Endothelial cell of umbilical vein (primary cell): Measurements from ENCODE around the gene TWIST2. TPM values are rescaled to one million over a fixed set of nuclear protein-coding genes. Genes with fewer than 3 reads are reported as not detected.

ENCODE experiments used
- BruUV-seq: library from RNA; stranded (reverse); fragments of 400-500 nt; replicated peaks from 2 replicates; lab custom pipeline; 2021; lab: Mats Ljungman, UMichigan
- CTCF ChIA-PET: fragments of 300-600, 350-600 bp; sonication (Branson Sonifier 250); formaldehyde crosslinking; loops from one replicate; lab custom pipeline; 2021; ENCODE audit warnings: antibody characterized with exemption, inconsistent platforms; lab: Charles Lee
- POLR2A ChIA-PET: fragments of 300-600, 350-600 bp; sonication (Branson Sonifier 250); formaldehyde crosslinking; loops from one replicate; lab custom pipeline; 2021; ENCODE audit warnings: antibody characterized with exemption, inconsistent platforms; lab: Charles Lee
- DNase-seq: peaks from one replicate; pipeline ENCODE4 v3.0.0-alpha.2; 2011; ENCODE audit warnings: low read depth, low spot score
- FAIRE-seq: peaks from 2 replicates; lab custom pipeline; 2011; peaks lifted over from hg19 to GRCh38; lab: Jason Lieb, UNC
- H2AFZ ChIP-seq: 2 replicates; pipeline ENCODE4 v1.6.0; 2012; ENCODE audit warnings: low read depth, low read length, control low read depth, inconsistent platforms
- H3K27ac ChIP-seq: 2 replicates; pipeline ENCODE4 v1.5.1; 2011; ENCODE audit warnings: low read depth, mild to moderate bottlenecking, control low read depth, low read length, moderate library complexity; ENCODE audit not compliant: insufficient read depth
- H3K27me3 ChIP-seq, 2 experiments: 2 replicates each; pipeline versions ENCODE4 v1.6.0 to v1.6.1; 2011; ENCODE audit warnings: low read length in 2 of 2, mixed read lengths in 1 of 2; ENCODE audit not compliant: control insufficient read depth in 2 of 2, insufficient read depth in 2 of 2
- H3K36me3 ChIP-seq, 2 experiments: 2 replicates in 1 of 2; 3 replicates in 1 of 2; pipeline ENCODE4 v1.5.1; 2011; ENCODE audit warnings: low read length in 2 of 2, mild to moderate bottlenecking in 1 of 2, moderate library complexity in 1 of 2; ENCODE audit not compliant: control insufficient read depth in 2 of 2, insufficient read depth in 2 of 2; ENCODE audit errors: extremely low read depth in 1 of 2
- H3K4me1 ChIP-seq: 3 replicates; pipeline ENCODE4 v1.5.1; 2011; ENCODE audit warnings: mild to moderate bottlenecking, low read length; ENCODE audit not compliant: control insufficient read depth, insufficient read depth; ENCODE audit errors: extremely low read depth
- H3K4me2 ChIP-seq: 2 replicates; pipeline ENCODE4 v1.6.1; 2011; ENCODE audit warnings: low read length, control low read depth, mixed read lengths; ENCODE audit not compliant: insufficient read depth
- H3K4me3 ChIP-seq, 3 experiments: fragments of 200-600 bp in 1 of 3; sonication (generic), shearing (Covaris generic) in 1 of 3; replicated peaks in 1 of 3; 2 replicates each; pipeline ENCODE4 v1.5.1; 2011 to 2016; ENCODE audit warnings: control low read depth in 3 of 3, low read length in 3 of 3, mild to moderate bottlenecking in 2 of 3, inconsistent platforms in 1 of 3, low read depth in 1 of 3, moderate library complexity in 1 of 3; ENCODE audit not compliant: insufficient read depth in 1 of 3
- H3K79me2 ChIP-seq: 2 replicates; pipeline ENCODE4 v1.6.0; 2012; ENCODE audit warnings: low read length, inconsistent platforms; ENCODE audit not compliant: control insufficient read depth, insufficient read depth
- H3K9ac ChIP-seq: replicated peaks from 2 replicates; pipeline ENCODE3; 2011; ENCODE audit warnings: low read length, control low read depth; ENCODE audit not compliant: insufficient read depth; ENCODE audit errors: extremely low read depth
- H3K9me1 ChIP-seq: replicated peaks from 3 replicates; pipeline ENCODE4 v1.6.0; 2011; ENCODE audit warnings: mild to moderate bottlenecking, low read length; ENCODE audit not compliant: control insufficient read depth, insufficient read depth; ENCODE audit errors: extremely low read depth
- H3K9me3 ChIP-seq: replicated peaks from 2 replicates; pipeline ENCODE4 v1.5.1; 2012; ENCODE audit warnings: low read length, inconsistent platforms; ENCODE audit not compliant: control insufficient read depth, insufficient read depth
- H4K20me1 ChIP-seq: replicated peaks from 2 replicates; pipeline ENCODE3; 2011; ENCODE audit warnings: mild to moderate bottlenecking, low read length; ENCODE audit not compliant: control insufficient read depth, insufficient read depth; ENCODE audit errors: extremely low read depth
- EZH2 ChIP-seq: IDR thresholded peaks from 2 replicates; pipeline ENCODE4 v1.6.1; 2012; ENCODE audit warnings: borderline replicate concordance, low read depth, mild to moderate bottlenecking, moderate library complexity, low read length, inconsistent platforms; ENCODE audit not compliant: severe bottlenecking
- FOS ChIP-seq: IDR thresholded peaks from 2 replicates; pipeline ENCODE4 v1.6.1; 2011; ENCODE audit warnings: mild to moderate bottlenecking, low read length, moderate library complexity, borderline replicate concordance; ENCODE audit not compliant: insufficient read depth
- GATA2 ChIP-seq: IDR thresholded peaks from 2 replicates; pipeline ENCODE4 v1.7.0; 2011; ENCODE audit warnings: low read depth, mild to moderate bottlenecking, moderate library complexity, mixed read lengths, low read length; ENCODE audit not compliant: insufficient read length, insufficient read depth
- JUN ChIP-seq: IDR thresholded peaks from 2 replicates; pipeline ENCODE4 v1.6.1; 2011; ENCODE audit warnings: borderline replicate concordance, low read depth; ENCODE audit not compliant: insufficient read length, insufficient read depth
- MYC ChIP-seq: IDR thresholded peaks from one replicate; pipeline ENCODE4 v1.6.1; 2011; ENCODE audit warnings: mild to moderate bottlenecking, low read depth, low read length
- POLR2A ChIP-seq: IDR thresholded peaks from 2 replicates; pipeline ENCODE4 v1.6.1; 2012; ENCODE audit warnings: low read depth, mild to moderate bottlenecking, control low read depth, low read length
- POLR2AphosphoS5 ChIP-seq: IDR thresholded peaks from 2 replicates; pipeline ENCODE4 v1.6.1; 2012; ENCODE audit warnings: low read depth, mild to moderate bottlenecking, control low read depth, low read length, moderate library complexity; ENCODE audit not compliant: insufficient read depth
- dilution Hi-C: fragments of 300-500 bp; cut with MboI; formaldehyde crosslinking; loops from one replicate; pipeline ENCODE4 v1.15.0; 2019; ENCODE audit warnings: low sequenced_read_pairs; ENCODE audit not compliant: extremely low pct_ligation_motif_present
- intact Hi-C: fragments of 100-400 bp; cut with micrococcal nuclease; formaldehyde crosslinking; loops from one replicate; pipeline ENCODE4 v1.10.0; 2022
- polyA plus RNA-seq, 4 experiments: library from polyadenylated mRNA; depleted of rRNA in 3 of 4; stranded (reverse) in 3 of 4; unstranded in 1 of 4; fragments of >200 nt; gene quantifications; 2 replicates each; pipeline versions ENCODE4 v1.2.1 to v1.2.3, GENCODE V29; 2011 to 2012; ENCODE audit warnings: missing spikeins in 1 of 4
- total RNA-seq: library from RNA; stranded (reverse); gene quantifications from 2 replicates; pipeline ENCODE4 v1.2.3, GENCODE V29; 2021
- TF ChIP-seq, protein P1 (sequence below): IDR thresholded peaks from 2 replicates; pipeline ENCODE4 v1.6.1; 2011; ENCODE audit not compliant: insufficient read depth, insufficient read length
- TF ChIP-seq, protein P2 (sequence below), 2 donors: IDR thresholded peaks; 1 replicate in 1 of 2; 2 replicates in 1 of 2; pipeline ENCODE4 v1.5.1; 2011; ENCODE audit warnings: low read length in 2 of 2, mild to moderate bottlenecking in 2 of 2, moderate library complexity in 2 of 2, control low read depth in 1 of 2, inconsistent platforms in 1 of 2, low read depth in 1 of 2; ENCODE audit not compliant: insufficient read depth in 1 of 2; ENCODE audit errors: extremely low read depth in 1 of 2

The TWIST2 gene
- total and polyA plus RNA-seq, 2 donors (not counting 3 experiments of a cell fraction or from before 2014, with no cell fraction given) = 2.3 to 3.4 TPM

DNA sequence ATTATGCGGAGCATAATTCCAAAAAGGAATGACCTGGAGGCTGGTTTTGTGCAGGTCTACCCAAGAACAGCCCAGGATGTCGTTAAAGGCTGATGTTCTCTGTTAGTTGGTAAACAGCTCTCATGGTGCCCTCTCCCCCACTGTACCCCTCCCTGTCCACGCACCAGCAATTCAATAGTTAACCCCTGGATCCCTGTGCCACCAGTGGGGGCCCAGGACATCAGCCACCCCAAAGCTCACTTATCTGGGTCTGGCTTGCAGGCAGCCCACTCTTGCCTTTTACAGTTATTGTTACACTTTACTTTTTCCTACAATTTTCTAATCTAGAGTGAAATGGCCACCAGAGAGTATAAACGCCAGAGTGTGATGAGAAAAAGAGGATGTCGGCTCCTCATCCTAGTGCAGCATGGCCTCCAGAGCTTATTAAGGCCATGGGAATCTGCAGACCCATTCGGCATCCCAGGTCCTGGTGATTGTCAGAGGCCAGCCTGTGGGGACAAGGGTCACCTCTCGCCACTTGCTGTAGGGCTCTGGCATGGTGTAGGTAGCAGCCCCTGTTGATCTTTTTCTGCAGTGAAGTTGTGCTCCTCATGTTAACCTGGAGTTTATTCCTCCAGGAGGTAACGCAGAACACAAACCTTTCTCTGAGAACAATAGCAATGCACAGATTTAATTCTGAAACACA is 30.3 kb downstream of the TWIST2 start:
- dilution Hi-C loops = no loop called here
- Histone ChIP-seq H3K27ac (no peak overlapping the region), H3K4me2 (no peak overlapping the region), H3K79me2 (no peaks in the 10 kb centered on the region), H4K20me1 (no peaks in the 10 kb centered on the region), H3K9me3 (no peaks in the 10 kb centered on the region), H3K4me1 (no peaks in the 10 kb centered on the region), H3K27me3 (no peaks in the 10 kb centered on the region), H3K4me3 (no peak overlapping the region), H2AFZ (no peak overlapping the region), H3K9ac (no peak overlapping the region), H3K36me3 (no peaks in the 10 kb centered on the region), H3K9me1 (no peaks in the 10 kb centered on the region)
- ChIA-PET CTCF (interaction anchor here (1.0 to 1.5 kb wide), 2 partner anchors 31 to 93 kb away, joined by 3 to 5 read pairs; partner anchors contain the start of gene TWIST2), POLR2A (no interaction called here)
- no peak for TF ChIP-seq FOS
- TF ChIP-seq, protein P1, sequence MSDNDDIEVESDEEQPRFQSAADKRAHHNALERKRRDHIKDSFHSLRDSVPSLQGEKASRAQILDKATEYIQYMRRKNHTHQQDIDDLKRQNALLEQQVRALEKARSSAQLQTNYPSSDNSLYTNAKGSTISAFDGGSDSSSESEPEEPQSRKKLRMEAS = no peak
- no peak for TF ChIP-seq GATA2
- FAIRE-seq = no peak
- BruUV-seq = no TSS peak
- DNase-seq = no peak
- intact Hi-C loops = no loop called here

- POLR2A ChIA-PET = no interaction called here
- no peak overlapping the region for H3K27ac ChIP-seq
- no peak overlapping the region for H3K9ac ChIP-seq
- no TSS peak for BruUV-seq
- intact Hi-C loops = no loop called here
- dilution Hi-C loops = no loop called here
- no peaks in the 10 kb centered on the region for H4K20me1 ChIP-seq
- no peaks in the 10 kb centered on the region for H3K79me2 ChIP-seq
- H3K9me3 ChIP-seq = no peaks in the 10 kb centered on the region
- CTCF ChIA-PET = interaction anchor here (1.0 kb wide), 1 partner anchor 31 kb away, joined by 3 read pairs; the partner anchor contains the start of gene TWIST2
- DNase-seq (no peak), FAIRE-seq (no peak)
- TF ChIP-seq EZH2 (no peak), JUN (no peak), MYC (no peak), POLR2AphosphoS5 (no peak), POLR2A (no peak), FOS (no peak), GATA2 (no peak)
- TF ChIP-seq, protein P2, sequence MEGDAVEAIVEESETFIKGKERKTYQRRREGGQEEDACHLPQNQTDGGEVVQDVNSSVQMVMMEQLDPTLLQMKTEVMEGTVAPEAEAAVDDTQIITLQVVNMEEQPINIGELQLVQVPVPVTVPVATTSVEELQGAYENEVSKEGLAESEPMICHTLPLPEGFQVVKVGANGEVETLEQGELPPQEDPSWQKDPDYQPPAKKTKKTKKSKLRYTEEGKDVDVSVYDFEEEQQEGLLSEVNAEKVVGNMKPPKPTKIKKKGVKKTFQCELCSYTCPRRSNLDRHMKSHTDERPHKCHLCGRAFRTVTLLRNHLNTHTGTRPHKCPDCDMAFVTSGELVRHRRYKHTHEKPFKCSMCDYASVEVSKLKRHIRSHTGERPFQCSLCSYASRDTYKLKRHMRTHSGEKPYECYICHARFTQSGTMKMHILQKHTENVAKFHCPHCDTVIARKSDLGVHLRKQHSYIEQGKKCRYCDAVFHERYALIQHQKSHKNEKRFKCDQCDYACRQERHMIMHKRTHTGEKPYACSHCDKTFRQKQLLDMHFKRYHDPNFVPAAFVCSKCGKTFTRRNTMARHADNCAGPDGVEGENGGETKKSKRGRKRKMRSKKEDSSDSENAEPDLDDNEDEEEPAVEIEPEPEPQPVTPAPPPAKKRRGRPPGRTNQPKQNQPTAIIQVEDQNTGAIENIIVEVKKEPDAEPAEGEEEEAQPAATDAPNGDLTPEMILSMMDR (IDR thresholded peaks at IDR 0.05; ENCODE audit: extremely low read depth in 1 of 2, insufficient read depth in 1 of 2, low read depth in 1 of 2, low read length in 2 of 2) = no peak
- TF ChIP-seq, protein P1 = no peak
- no peaks in the 10 kb centered on the region for H3K36me3 ChIP-seq
- H3K4me1 ChIP-seq = no peaks in the 10 kb centered on the region
- no peak overlapping the region for H3K4me2 ChIP-seq
- no peaks in the 10 kb centered on the region for H3K27me3 ChIP-seq
- H3K9me1 ChIP-seq = no peaks in the 10 kb centered on the region
- no peak overlapping the region for H3K4me3 ChIP-seq
- H2AFZ ChIP-seq = no peak overlapping the region
Measured at GRCh38 chr2:238879043-238879442, 31.2 kb downstream of the TWIST2 start.
